Thymus (tissue), 11 donors: ENCODE measurements around the gene TTLL5. TPM values are rescaled to one million over a fixed set of nuclear protein-coding genes. Genes with fewer than 3 reads are reported as not detected.

ENCODE experiments used
- DNase-seq, 9 donors: peaks; one replicate each; pipeline ENCODE4 v3.0.0-alpha.2; 2013; ENCODE audit warnings: low spot score in 9 of 9, low read depth in 6 of 9, missing footprints in 1 of 9
- H3K27ac ChIP-seq, 2 donors: one replicate each; pipeline ENCODE4 v1.5.1; 2013; ENCODE audit warnings: control low read depth in 1 of 2, low read depth in 1 of 2, low read length in 1 of 2, mild to moderate bottlenecking in 1 of 2, moderate library complexity in 1 of 2
- H3K27me3 ChIP-seq, 2 donors: one replicate each; pipeline ENCODE4 v1.5.1; 2013; ENCODE audit warnings: low read length in 1 of 2; ENCODE audit not compliant: control insufficient read depth in 2 of 2, insufficient read depth in 1 of 2
- H3K36me3 ChIP-seq, 2 donors: one replicate each; pipeline ENCODE4 v1.5.1; 2013; ENCODE audit warnings: low read length in 1 of 2, mild to moderate bottlenecking in 1 of 2, moderate library complexity in 1 of 2; ENCODE audit not compliant: control insufficient read depth in 2 of 2, insufficient read depth in 2 of 2
- H3K4me1 ChIP-seq, 2 donors: one replicate each; pipeline ENCODE4 v1.5.1; 2013; ENCODE audit warnings: low read length in 2 of 2; ENCODE audit not compliant: control insufficient read depth in 2 of 2, insufficient read depth in 2 of 2
- H3K4me3 ChIP-seq, 2 donors: one replicate each; pipeline ENCODE4 v1.5.1; 2013; ENCODE audit warnings: low read length in 2 of 2, control low read depth in 1 of 2, mild to moderate bottlenecking in 1 of 2
- H3K9me3 ChIP-seq, 2 donors: one replicate each; pipeline ENCODE4 v1.5.1; 2013; ENCODE audit warnings: low read length in 1 of 2, mild to moderate bottlenecking in 1 of 2; ENCODE audit not compliant: control insufficient read depth in 2 of 2, insufficient read depth in 1 of 2
- WGBS: extraction: QIAGEN DNeasy Blood & Tissue Kit; methylation state at CpG from one replicate; pipeline ENCODE4 v1.1.7; 2013; 5-methylcytosine and 5-hydroxymethylcytosine counted together
- polyA plus RNA-seq: library from polyadenylated mRNA; stranded (reverse); fragments of 200-250 nt; gene quantifications from one replicate; pipeline ENCODE4 v1.2.3, GENCODE V29; 2013
- total RNA-seq: library from RNA; stranded (reverse); fragments of 120-200 nt; gene quantifications from one replicate; pipeline ENCODE4 v1.2.4, GENCODE V29; 2013
- donor health status: healthy.

TTLL5 gene
- total and polyA plus RNA-seq, 2 donors = 11.5 to 15.2 TPM

GRCh38 chr14:75657331-75657730 lies 3.7 kb upstream of the TTLL5 start:
- H3K36me3 ChIP-seq = peaks cover 13 to 22% of the 10 kb centered on the region in 2 donors

GRCh38 chr14:75658957-75659356 lies 2.1 kb upstream of the TTLL5 start:
- H3K27me3 ChIP-seq = no peaks in the 10 kb centered on the region
- H3K27ac ChIP-seq = no peak overlapping the region
- peaks cover 3 to 10% of the 10 kb centered on the region in 2 donors for H3K4me1 ChIP-seq
- DNase-seq = no peak
- 100% methylated on average over 2 of the region's 2 CpGs for WGBS
- peaks cover 8 to 11% of the 10 kb centered on the region in 2 donors for H3K36me3 ChIP-seq
- no peaks in the 10 kb centered on the region for H3K9me3 ChIP-seq
- H3K4me3 ChIP-seq = no peak overlapping the region

More at GRCh38 chr14:75657331-75657730, 3.7 kb upstream of the TTLL5 start:
- H3K9me3 ChIP-seq = no peaks in the 10 kb centered on the region
- no peak overlapping the region for H3K4me3 ChIP-seq
- H3K27me3 ChIP-seq = no peaks in the 10 kb centered on the region
- WGBS = 95% methylated on average over 4 of the region's 4 CpGs
- H3K4me1 ChIP-seq = peaks cover 3 to 10% of the 10 kb centered on the region in 2 donors
- no peak for DNase-seq
- H3K27ac ChIP-seq = no peak overlapping the region

GRCh38 chr14:75660238-75660629 lies 812 bp upstream of the TTLL5 start:
- DNase-seq = peak in 2 of 9 donors; percentile 2 to 13
- 24% methylated on average over 4 of the region's 4 CpGs for WGBS

GRCh38 chr14:75661499-75661814 lies 411 bp downstream of the TTLL5 start:
- DNase-seq = peak in 1 of 9 donors; percentile 4
- Histone ChIP-seq H3K9me3 (no peaks in the 10 kb centered on the region), H3K4me1 (peaks cover 3 to 10% of the 10 kb centered on the region in 2 donors), H3K27me3 (no peaks in the 10 kb centered on the region), H3K36me3 (peaks cover 2 to 4% of the 10 kb centered on the region in 2 donors), H3K27ac (peak overlapping the region; percentile 80 to 92), H3K4me3 (peak overlapping the region; percentile 84 to 92)
- under 1% methylated on average over 18 of the region's 18 CpGs for WGBS

More at GRCh38 chr14:75660238-75660629, 812 bp upstream of the TTLL5 start:
- Histone ChIP-seq H3K4me1 (peaks cover 3 to 10% of the 10 kb centered on the region in 2 donors), H3K27me3 (no peaks in the 10 kb centered on the region), H3K36me3 (peaks cover 3 to 7% of the 10 kb centered on the region in 2 donors), H3K27ac (peak overlapping the region; percentile 83 to 92), H3K9me3 (no peaks in the 10 kb centered on the region), H3K4me3 (peak overlapping the region; percentile 84 to 92)

- Histone ChIP-seq H3K9me3 (no peaks in the 10 kb centered on the region), H3K4me3 (no peak overlapping the region), H3K27ac (no peak overlapping the region), H3K27me3 (no peaks in the 10 kb centered on the region), H3K36me3 (peaks cover 0 to 3% of the 10 kb centered on the region in 2 donors), H3K4me1 (peaks cover 3 to 10% of the 10 kb centered on the region in 2 donors)
- no peak for DNase-seq
- 94% methylated on average over 3 of the region's 3 CpGs for WGBS
Observed at GRCh38 chr14:75662966-75663365, 1.9 kb downstream of the TTLL5 start.

- Histone ChIP-seq H3K27ac (no peak overlapping the region), H3K4me1 (peaks cover 0 to under 1% of the 10 kb centered on the region in 2 donors), H3K9me3 (no peaks in the 10 kb centered on the region), H3K4me3 (no peak overlapping the region), H3K27me3 (no peaks in the 10 kb centered on the region), H3K36me3 (peaks cover 6 to 9% of the 10 kb centered on the region in 2 donors)
- WGBS = 89% methylated on average over 2 of the region's 2 CpGs
- no peak for DNase-seq
Observed at GRCh38 chr14:75667099-75667765, 6.2 kb downstream of the TTLL5 start.

- WGBS = 93% methylated on average over 1 of the region's 1 CpG
- H3K4me3 ChIP-seq = no peak overlapping the region
- H3K36me3 ChIP-seq = peaks cover 3 to 9% of the 10 kb centered on the region in 2 donors
- no peaks in the 10 kb centered on the region for H3K27me3 ChIP-seq
- no peak overlapping the region for H3K27ac ChIP-seq
- DNase-seq = no peak
- no peaks in the 10 kb centered on the region for H3K4me1 ChIP-seq
- no peaks in the 10 kb centered on the region for H3K9me3 ChIP-seq
Observed at GRCh38 chr14:75672605-75673192, 11.7 kb downstream of the TTLL5 start.

- H3K27ac ChIP-seq = no peak overlapping the region
- no peak overlapping the region for H3K4me3 ChIP-seq
- H3K27me3 ChIP-seq = no peaks in the 10 kb centered on the region
- no peak for DNase-seq
- no peaks in the 10 kb centered on the region for H3K4me1 ChIP-seq
- H3K36me3 ChIP-seq = peaks cover 3 to 9% of the 10 kb centered on the region in 2 donors
- WGBS = 99% methylated on average over 4 of the region's 4 CpGs
- H3K9me3 ChIP-seq = no peaks in the 10 kb centered on the region
Observed at GRCh38 chr14:75673345-75674035, 12.4 kb downstream of the TTLL5 start.
